ENCODE results near the gene TNS4. TPM values are rescaled to one million over a fixed set of nuclear protein-coding genes. Genes with fewer than 3 reads are reported as not detected.
A peak's percentile ranks its signal among the peaks of the same experiment; 100 is the strongest.

TNS4 gene
- 2.1 and 5.8 TPM in 2 replicates for total RNA-seq (2011; cell fraction: chromatin; rRNA removed; ENCODE audit: low replicate concordance)
- 1.4 and 1.7 TPM in 2 replicates for total RNA-seq (2011; cell fraction: nucleolus; rRNA removed)
- 2.7 and 2.8 TPM in 2 replicates for total RNA-seq (2011; cell fraction: nucleoplasm; rRNA removed)
- total RNA-seq (2014; rRNA removed): 0.18 and 0.24 TPM in 2 replicates
- 0.06 and 0.11 TPM in 2 replicates for total RNA-seq (2014; rRNA removed; fragmentation: Illumina TruSeq; extraction: Trizol)
- not detected in 2 replicates for total RNA-seq (2015; rRNA removed; fragmentation: Illumina TruSeq; extraction: Trizol)
- 0.73 and 0.78 TPM in 2 replicates for total RNA-seq (2021)
- 0.15 and 0.53 TPM in 2 replicates for polyA plus RNA-seq (2011; rRNA removed)
- 0.09 and 0.89 TPM in 2 replicates for polyA plus RNA-seq (2011; cell fraction: cytosol; rRNA removed)
- polyA plus RNA-seq (2011; cell fraction: nucleus; rRNA removed): 0.38 and 4.1 TPM in 2 replicates
- 0.49 and 1.4 TPM in 2 replicates for polyA plus RNA-seq (2012)
- polyA plus RNA-seq (2014; fragmentation: Illumina TruSeq; extraction: Trizol): 0.54 and 0.61 TPM in 2 replicates
- polyA plus RNA-seq (2014; fragmentation: Nextera tagmentation; extraction: Ambion mirVana): under 1 TPM; 0.04 to 0.07 TPM
- 0.29 and 0.40 TPM in 2 replicates for polyA plus RNA-seq (2014; rRNA removed)
- polyA minus RNA-seq (2011; rRNA and poly(A)+ RNA removed): 1.1 TPM in 1 of 2 replicates, not detected in the other
- polyA minus RNA-seq (2011; cell fraction: cytosol; rRNA and poly(A)+ RNA removed): 1.1 TPM in 1 of 2 replicates, not detected in the other
- 0.22 and 2.7 TPM in 2 replicates for polyA minus RNA-seq (2011; cell fraction: nucleus; rRNA and poly(A)+ RNA removed)
- percentile 34 among the genes with signal in this experiment for Bru-seq, nascent RNA
- percentile 21 among the genes with signal in this experiment for BruChase-seq, experiment 1, labeled RNA remaining after a 2-hour chase
- BruChase-seq, experiment 2, labeled RNA remaining after a 6-hour chase: percentile 23 among the genes with signal in this experiment
- long read RNA-seq, experiment 1: 0 reads
- long read RNA-seq, experiment 2: 0 reads
- long read RNA-seq, experiment 3: 0 reads

- no peak for TF ChIP-seq ZSCAN29 (IDR thresholded peaks at IDR 0.05)
- TF ChIP-seq, protein P1, sequence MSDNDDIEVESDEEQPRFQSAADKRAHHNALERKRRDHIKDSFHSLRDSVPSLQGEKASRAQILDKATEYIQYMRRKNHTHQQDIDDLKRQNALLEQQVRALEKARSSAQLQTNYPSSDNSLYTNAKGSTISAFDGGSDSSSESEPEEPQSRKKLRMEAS (CRISPR knock-in tag; IDR thresholded peaks at IDR 0.05): 0 out of 2 replicates have a peak, but pooled peaks have one; percentile 17
- TF ChIP-seq, protein P2, sequence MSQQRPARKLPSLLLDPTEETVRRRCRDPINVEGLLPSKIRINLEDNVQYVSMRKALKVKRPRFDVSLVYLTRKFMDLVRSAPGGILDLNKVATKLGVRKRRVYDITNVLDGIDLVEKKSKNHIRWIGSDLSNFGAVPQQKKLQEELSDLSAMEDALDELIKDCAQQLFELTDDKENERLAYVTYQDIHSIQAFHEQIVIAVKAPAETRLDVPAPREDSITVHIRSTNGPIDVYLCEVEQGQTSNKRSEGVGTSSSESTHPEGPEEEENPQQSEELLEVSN (IDR thresholded peaks at IDR 0.05; ENCODE audit: borderline replicate concordance in 1 of 2, extremely low read depth in 1 of 2, insufficient read depth in 1 of 2, insufficient read length in 1 of 2, low read depth in 1 of 2, low read length in 1 of 2, poor library complexity in 1 of 2, severe bottlenecking in 1 of 2): peak in 1 of 2 experiments; percentile 13
- TF ChIP-seq USF2 (CRISPR knock-in tag; IDR thresholded peaks at IDR 0.05): peak; percentile 19; the same call in 1 of the 2 replicates
- no peak within 1 kb of the TSS for H2AFZ ChIP-seq (ENCODE audit: low read depth, low read length)
- in situ Hi-C loops (cut with MboI): no loop called here
- no peak within 1 kb of the TSS for H3K27ac ChIP-seq (ENCODE audit: extremely low read depth, low read depth, low read length)
- intact Hi-C loops (cut with micrococcal nuclease): no loop called here
- CTCF ChIA-PET (ENCODE audit: low intra/inter-chr PET ratio): no interaction called here
- no peaks in the 10 kb centered on the region for H3K36me3 ChIP-seq (ENCODE audit: control insufficient read depth, insufficient read depth, low read length)
- no peak within 1 kb of the TSS for H3K4me2 ChIP-seq (ENCODE audit: insufficient read depth, low read length)
- BruUV-seq (replicated peaks): no TSS peak
- peaks cover 0 to 8% of the 10 kb centered on the region in 2 experiments; a peak in 2 of 5 replicates for H3K4me1 ChIP-seq (replicated peaks in 1 of 2; ENCODE audit: control insufficient read depth in 2 of 2, insufficient read depth in 2 of 2, low read length in 2 of 2)
- H3K4me3 ChIP-seq: no peak within 1 kb of the TSS
- WGBS (ENCODE audit: insufficient coverage, low coverage, missing lambda C conversion rate): 28% methylated on average over 7 of the region's 7 CpGs
- DNase-seq (ENCODE audit: extremely low read depth in 1 of 4, low spot score in 3 of 4): peak in 2 of 4 experiments; percentile 42 to 47
- no peak for ATAC-seq
- H3K27me3 ChIP-seq (ENCODE audit: control insufficient read depth in 2 of 2, insufficient read depth in 2 of 2, low read length in 2 of 2): no peaks in the 10 kb centered on the region; a peak in 1 of 5 replicates
- no peaks in the 10 kb centered on the region for H3K9me3 ChIP-seq (replicated peaks; ENCODE audit: control insufficient read depth, insufficient read depth, low read depth, low read length)
- no peaks in the 10 kb centered on the region for H3K79me2 ChIP-seq (ENCODE audit: control insufficient read depth, insufficient read depth, low read length)
- H3K9me1 ChIP-seq (ENCODE audit: control insufficient read depth, insufficient read depth, low read length): peaks cover 4% of the 10 kb centered on the region
- POLR2A ChIA-PET: interaction anchor here (0.6 to 1.6 kb wide), 4 partner anchors 10 to 29 kb away, joined by 3 to 5 read pairs (median 3); no protein-coding TSS in a partner anchor
- H4K20me1 ChIP-seq (replicated peaks; ENCODE audit: control insufficient read depth, insufficient read depth, low read length): no peaks in the 10 kb centered on the region
- H3K9ac ChIP-seq (ENCODE audit: insufficient read depth in 1 of 2, low read depth in 2 of 2, low read length in 2 of 2): no peak within 1 kb of the TSS; a peak in 1 of 4 replicates
- FAIRE-seq: no peak
Measured at GRCh38 chr17:40501499-40501911, at the start of gene TNS4. TNS4 (minus strand) TSS chr17:40501623; CDS start chr17:40496425, 5,198 bp downstream.

All from K562 (cell line).